HK-2 (cell line): ENCODE measurements around the gene KIF5A.

Experiments
- DNase-seq: peaks from one replicate; pipeline ENCODE4 v3.0.0-alpha.2; 2018; ENCODE audit not compliant: unreplicated experiment

KIF5A gene

GRCh38 chr12:57520053-57520818 is 29.6 kb upstream of the KIF5A start, which contains the start of gene DDIT3:
TSS of gene DDIT3 (minus strand) at chr12:57520514. CDS start at chr12:57517406, 3,108 bp downstream.
- DNase-seq = peak; percentile 100

GRCh38 chr12:57521525-57522010 is 28.3 kb upstream of the KIF5A start:
- DNase-seq = peak; percentile 59

GRCh38 chr12:57522011-57522886 is 27.6 kb upstream of the KIF5A start, which contains the start of gene MBD6:
TSS of gene MBD6 (plus strand) at chr12:57522824. CDS start at chr12:57524304, 1,480 bp downstream.
- DNase-seq = peak; percentile 87

GRCh38 chr12:57522887-57523705 is 26.7 kb upstream of the KIF5A start:
- DNase-seq = peak; percentile 59

- DNase-seq = no peak
Measured at GRCh38 chr12:57523706-57524614, 25.9 kb upstream of the KIF5A start.

- no peak for DNase-seq
Measured at GRCh38 chr12:57524814-57525614, 24.8 kb upstream of the KIF5A start.

- DNase-seq = no peak
Measured at GRCh38 chr12:57525615-57526383, 24.0 kb upstream of the KIF5A start.

GRCh38 chr12:57526477-57527126 is 23.2 kb upstream of the KIF5A start:
- DNase-seq = no peak

- DNase-seq = no peak
Measured at GRCh38 chr12:57527184-57527583, 22.7 kb upstream of the KIF5A start.

- DNase-seq = no peak
Measured at GRCh38 chr12:57528176-57528575, 21.7 kb upstream of the KIF5A start.

- no peak for DNase-seq
Measured at GRCh38 chr12:57528831-57529555, 20.9 kb upstream of the KIF5A start.

GRCh38 chr12:57529831-57530230 is 20.0 kb upstream of the KIF5A start:
- DNase-seq = no peak

GRCh38 chr12:57530396-57531142 is 19.3 kb upstream of the KIF5A start:
- DNase-seq = no peak

- no peak for DNase-seq
Measured at GRCh38 chr12:57531836-57532235, 18.0 kb upstream of the KIF5A start.

GRCh38 chr12:57533108-57533507 is 16.7 kb upstream of the KIF5A start:
- no peak for DNase-seq

- no peak for DNase-seq
Measured at GRCh38 chr12:57534250-57534649, 15.6 kb upstream of the KIF5A start.

- DNase-seq = no peak
Measured at GRCh38 chr12:57534991-57535543, 14.8 kb upstream of the KIF5A start.
